Measurements from ENCODE around the gene RPS14.
A peak's percentile ranks its signal among the peaks of the same experiment; 100 is the strongest.

The RPS14 gene

GRCh38 chr5:150413176-150413901, 36.2 kb downstream of the RPS14 start:
- DNase-seq (ENCODE audit: low read depth): no peak

- DNase-seq (ENCODE audit: low read depth): peak; percentile 81
Observed at GRCh38 chr5:150412319-150413175, 37.0 kb downstream of the RPS14 start, which contains the start of gene CD74. Gene CD74, minus strand, starts transcription at chr5:150412910. Its CDS starts 161 bp downstream, at chr5:150412749.

GRCh38 chr5:150411245-150411979, 38.1 kb downstream of the RPS14 start:
- peak; percentile 46 for DNase-seq (ENCODE audit: low read depth)

- DNase-seq (ENCODE audit: low read depth): peak; percentile 25
Observed at GRCh38 chr5:150410524-150411244, 38.9 kb downstream of the RPS14 start.

- DNase-seq (ENCODE audit: low read depth): peak; percentile 38
Observed at GRCh38 chr5:150409638-150410523, 39.7 kb downstream of the RPS14 start.

- DNase-seq (ENCODE audit: low read depth): no peak
Observed at GRCh38 chr5:150408231-150408943, 41.2 kb downstream of the RPS14 start.

- DNase-seq (ENCODE audit: low read depth): no peak
Observed at GRCh38 chr5:150407096-150407720, 42.3 kb downstream of the RPS14 start.

- DNase-seq (ENCODE audit: low read depth): no peak
Observed at GRCh38 chr5:150406723-150407095, 42.8 kb downstream of the RPS14 start.

- no peak for DNase-seq (ENCODE audit: low read depth)
Observed at GRCh38 chr5:150406103-150406722, 43.3 kb downstream of the RPS14 start.

- DNase-seq (ENCODE audit: low read depth): no peak
Observed at GRCh38 chr5:150404941-150405816, 44.4 kb downstream of the RPS14 start.

GRCh38 chr5:150404535-150404934, 45.0 kb downstream of the RPS14 start:
- DNase-seq (ENCODE audit: low read depth): no peak

- DNase-seq (ENCODE audit: low read depth): no peak
Observed at GRCh38 chr5:150404121-150404520, 45.4 kb downstream of the RPS14 start.

- DNase-seq (ENCODE audit: low read depth): no peak
Observed at GRCh38 chr5:150402901-150403342, 46.6 kb downstream of the RPS14 start.

GRCh38 chr5:150402229-150402773, 47.2 kb downstream of the RPS14 start:
- no peak for DNase-seq (ENCODE audit: low read depth)

- DNase-seq (ENCODE audit: low read depth): no peak
Observed at GRCh38 chr5:150401376-150402228, 47.9 kb downstream of the RPS14 start.

- DNase-seq (ENCODE audit: low read depth): no peak
Observed at GRCh38 chr5:150401076-150401375, 48.5 kb downstream of the RPS14 start.

Data from activated T-cell treated with anti-CD3 and anti-CD28 coated beads for 24 hours (primary cell).